22Rv1 (cell line): Measurements from ENCODE around the gene CTNNA3.

Source experiments
- CTCF ChIP-seq: fragments of 450-650 bp; IDR thresholded peaks from 2 replicates; pipeline ENCODE4 v1.5.1; 2017; ENCODE audit warnings: mild to moderate bottlenecking
- ZFX ChIP-seq: fragments of 450-650 bp; IDR thresholded peaks from 2 replicates; pipeline ENCODE4 v1.6.1; 2017; ENCODE audit warnings: antibody characterized with exemption, borderline replicate concordance

DNA sequence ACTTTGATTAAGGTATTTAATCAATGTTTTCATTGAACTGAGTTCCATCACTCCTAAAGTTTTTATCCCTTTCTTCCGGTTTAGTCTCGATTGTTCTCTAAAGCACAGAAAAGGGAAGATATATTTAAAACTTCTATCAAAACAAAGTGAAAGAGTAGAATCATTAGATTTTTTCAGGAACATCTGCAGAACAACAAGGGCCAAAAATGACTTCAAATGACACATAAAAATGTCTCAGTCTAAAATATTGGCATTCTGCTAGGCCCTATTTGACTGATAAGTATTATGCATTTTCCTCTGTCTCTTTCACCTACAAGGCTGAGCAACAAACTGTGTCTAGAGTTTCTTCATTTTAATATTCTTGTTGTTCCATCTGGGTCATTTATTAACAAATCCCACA is 1669.7 kb downstream of the CTNNA3 start:
- TF ChIP-seq CTCF, result no peak
- TF ChIP-seq ZFX, result no peak
